ENCODE measurements around the gene LGALS4.
A peak's percentile ranks its signal among the peaks of the same experiment; 100 is the strongest.
"Not testable (repeated sequence)": the region's sequence is repeated elsewhere in the genome, so short reads cannot be mapped to it uniquely, and the experiment has no call there.

Gene LGALS4

DNA sequence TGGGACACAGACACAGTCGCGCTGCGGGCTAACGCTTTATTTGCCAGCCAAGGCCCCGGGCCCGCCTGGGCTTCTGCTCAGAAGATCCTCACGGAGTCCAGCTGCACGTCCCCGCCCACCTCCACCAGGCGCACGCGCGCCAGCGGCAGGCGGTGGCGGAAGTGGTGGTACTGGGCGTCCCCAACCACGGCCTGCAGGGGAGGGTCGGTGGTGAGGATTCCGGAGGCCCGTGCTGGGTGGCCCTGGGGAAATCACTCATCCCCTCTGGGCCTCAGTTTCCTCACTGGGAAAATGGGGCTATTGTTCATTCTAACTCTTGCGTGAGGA lies 41.8 kb downstream of the LGALS4 start:
- not testable (repeated sequence) for DNase-seq (ENCODE audit: low read depth in 2 of 2)

DNA sequence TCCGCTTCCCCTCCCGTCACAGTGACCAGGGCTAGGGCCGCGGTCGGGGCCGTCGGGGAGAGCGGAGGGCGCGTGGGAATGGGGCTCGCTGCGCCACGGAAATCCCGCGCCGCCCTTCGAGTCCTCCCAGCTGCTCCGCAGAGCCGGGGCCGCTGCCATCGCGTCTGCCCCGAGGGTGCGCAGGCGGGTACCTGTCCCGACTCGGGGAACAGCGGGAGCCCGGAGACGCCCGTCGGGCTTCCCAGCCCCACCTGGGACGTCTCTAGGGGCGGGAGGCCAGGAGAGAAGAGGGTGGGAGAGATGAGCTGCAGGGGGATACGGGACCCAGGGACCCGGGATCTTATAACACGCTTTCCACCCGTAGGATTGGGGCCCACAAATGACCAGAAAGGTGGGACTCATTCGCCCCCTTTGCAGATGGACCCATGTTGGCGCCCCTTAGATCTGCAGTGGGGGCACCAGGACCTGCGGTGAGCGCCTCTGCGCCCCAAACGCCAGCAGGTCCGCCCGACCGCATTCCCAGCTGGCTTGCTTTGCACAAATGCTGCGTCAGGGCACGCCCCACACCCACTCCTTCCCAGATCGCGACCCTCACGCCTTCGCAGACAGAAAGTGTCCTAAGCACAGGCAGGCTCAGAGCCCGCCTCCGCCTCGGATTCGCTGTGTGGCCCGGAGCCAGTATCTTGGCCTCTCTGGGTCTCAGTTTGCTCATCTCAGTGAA lies 42.4 kb downstream of the LGALS4 start:
- not testable (repeated sequence) for DNase-seq (ENCODE audit: low read depth in 2 of 2)

- DNase-seq (ENCODE audit: low read depth in 2 of 2) = peak; percentile 82 to 91
Observed at GRCh38 chr19:38769635-38770211, 43.0 kb downstream of the LGALS4 start.

DNA sequence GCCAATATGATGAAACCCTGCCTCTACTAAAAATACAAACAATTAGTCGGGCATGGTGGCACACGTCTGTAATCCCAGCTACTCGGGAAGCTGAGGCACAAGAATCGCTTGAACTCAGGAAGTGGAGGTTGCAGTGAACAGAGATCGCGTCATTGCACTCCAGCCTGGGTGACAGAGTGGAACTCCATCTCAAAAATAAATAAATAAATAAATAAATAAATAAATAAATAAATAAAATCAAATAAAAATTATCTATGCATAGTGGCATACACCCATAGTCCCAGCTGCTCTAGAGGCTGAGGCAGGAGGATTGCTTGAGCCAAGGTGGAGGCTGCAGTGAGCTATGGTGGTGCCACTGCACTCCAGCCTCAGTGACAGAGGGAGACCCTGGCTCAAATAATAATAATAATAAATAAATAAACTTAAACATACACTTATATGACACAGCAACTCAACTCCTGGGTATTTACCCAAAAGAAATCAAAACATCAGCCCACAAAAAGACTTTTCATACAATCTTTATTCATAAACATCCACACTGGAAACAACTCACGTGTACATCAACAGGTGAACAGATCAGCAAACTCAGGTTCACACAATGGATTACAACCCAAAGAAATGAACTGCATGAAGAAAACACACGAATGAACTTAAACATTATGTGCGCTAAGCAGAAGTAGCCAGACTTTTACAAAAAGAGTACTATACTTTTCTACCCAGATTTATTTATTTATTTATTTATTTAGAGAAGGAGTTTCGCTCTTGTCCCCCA lies 46.3 kb downstream of the LGALS4 start:
- no peak for DNase-seq (ENCODE audit: low read depth in 2 of 2)

GRCh38 chr19:38765214-38765613 lies 47.5 kb downstream of the LGALS4 start:
- DNase-seq (ENCODE audit: low read depth in 2 of 2) = no peak

GRCh38 chr19:38763795-38764220 lies 48.9 kb downstream of the LGALS4 start:
- no peak for DNase-seq (ENCODE audit: low read depth in 2 of 2)

DNA sequence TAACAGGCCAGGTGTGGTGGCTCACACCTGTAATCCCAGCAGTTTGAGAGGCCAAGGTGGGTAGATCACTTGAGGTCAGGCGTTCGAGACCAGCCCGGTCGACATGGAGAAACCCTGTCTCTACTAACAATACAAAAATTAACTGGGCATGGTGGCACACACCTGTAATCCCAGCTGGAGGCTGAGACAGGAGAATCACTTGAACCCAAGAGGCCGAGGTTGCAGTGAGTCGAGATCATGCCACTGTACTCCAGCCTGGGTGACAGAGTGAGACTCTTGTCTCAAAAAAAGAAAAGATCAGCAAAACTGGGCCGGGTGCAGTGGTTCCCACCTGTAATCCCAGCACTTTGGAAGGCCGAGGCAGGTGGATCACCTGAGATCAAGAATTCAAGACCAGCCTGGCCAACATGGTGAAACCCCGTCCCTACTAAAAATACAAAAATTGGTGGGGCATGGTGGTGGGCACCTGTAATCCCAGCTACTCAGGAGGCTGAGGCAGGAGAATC lies 50.8 kb downstream of the LGALS4 start:
- DNase-seq (ENCODE audit: low read depth in 2 of 2) = not testable (repeated sequence)

DNA sequence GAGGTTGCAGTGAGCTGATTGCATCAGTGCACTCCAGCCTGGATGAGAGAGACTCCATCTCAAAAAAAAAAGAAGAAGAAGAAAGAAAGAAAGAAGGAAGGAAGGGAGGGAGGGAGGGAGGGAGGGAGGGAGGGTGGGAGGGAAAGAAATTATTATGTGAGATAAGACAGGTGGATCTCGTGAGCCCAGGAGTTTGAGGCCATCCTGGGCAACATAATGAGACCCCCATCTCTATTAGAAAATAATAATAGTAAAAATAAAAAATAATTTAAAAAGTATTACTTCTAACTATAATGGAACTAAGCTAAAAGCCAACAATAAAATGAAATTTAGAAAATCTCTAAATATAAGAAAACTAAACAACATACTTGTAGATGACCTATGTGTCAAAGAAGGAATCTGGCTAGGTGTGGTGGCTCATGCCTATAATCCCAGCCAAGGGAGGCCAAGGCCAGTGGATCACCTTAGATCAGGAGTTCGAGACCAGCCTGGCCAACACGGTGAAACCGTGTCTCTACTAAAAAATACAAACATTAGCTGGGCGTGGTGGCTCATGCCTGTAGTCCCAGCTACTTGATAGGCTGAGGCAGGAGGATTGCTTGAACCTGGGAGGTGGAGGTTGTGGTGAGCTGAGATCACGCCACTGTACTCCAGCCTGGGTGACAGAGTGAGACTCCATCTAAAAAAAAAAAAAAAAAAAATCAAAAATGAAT lies 51.8 kb downstream of the LGALS4 start:
- not testable (repeated sequence) for DNase-seq (ENCODE audit: low read depth in 2 of 2)

GRCh38 chr19:38759590-38760003 lies 53.1 kb downstream of the LGALS4 start:
- no peak for DNase-seq (ENCODE audit: low read depth in 2 of 2)

DNA sequence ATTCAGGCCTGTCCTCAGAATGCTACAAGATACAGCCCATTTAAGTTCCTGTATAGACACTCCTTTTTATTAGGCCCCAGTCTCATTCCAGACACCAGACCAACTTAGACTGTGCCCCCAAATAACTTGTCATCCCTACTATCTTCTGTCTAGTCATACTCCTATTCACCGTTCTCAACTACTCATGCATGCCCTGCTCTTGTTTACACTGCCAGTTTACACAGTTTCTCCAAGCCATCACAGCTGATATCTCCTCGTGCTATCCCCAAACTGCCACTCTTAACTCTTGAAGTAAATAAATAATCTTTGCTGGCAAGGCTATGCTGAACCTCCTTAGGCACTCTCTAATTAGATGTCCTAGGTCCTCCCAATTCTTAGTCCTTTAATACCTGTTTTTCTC lies 58.5 kb downstream of the LGALS4 start:
- not testable (repeated sequence) for DNase-seq (ENCODE audit: low read depth in 2 of 2)

- DNase-seq (ENCODE audit: low read depth in 2 of 2) = not testable (repeated sequence)
Observed at GRCh38 chr19:38753783-38754182, 59.0 kb downstream of the LGALS4 start.

Measured in stimulated activated CD4-positive, alpha-beta T cell treated with anti-CD3 and anti-CD28 coated beads, Interleukin-4, amount 100 ng/mL, for 48 hours (primary cell).